ENCODE results near the gene CS. TPM values are rescaled to one million over a fixed set of nuclear protein-coding genes. Genes with fewer than 3 reads are reported as not detected.

The CS gene
- total and polyA plus RNA-seq, 7 donors: 194 to 601 (median 317) TPM

- ATAC-seq (peak; percentile 92 to 93 (median 92)), DNase-seq (peak; percentile 97 to 98)
- H3K36me3 ChIP-seq (ENCODE audit: insufficient read depth in 1 of 2, low read depth in 1 of 2): peaks cover 9 to 69% of the 10 kb centered on the region in 2 donors
- TF ChIP-seq CTCF (IDR thresholded peaks at IDR 0.05): peak; percentile 20
- H3K4me1 ChIP-seq: peaks cover 13% of the 10 kb centered on the region
- peak within 1 kb of the TSS; percentile 96 for H3K27ac ChIP-seq
- H3K4me3 ChIP-seq: peak within 1 kb of the TSS; percentile 93
- no peaks in the 10 kb centered on the region for H3K9me3 ChIP-seq
- intact Hi-C loops (cut with DNase I): no loop called here
- no peaks in the 10 kb centered on the region for H3K27me3 ChIP-seq (ENCODE audit: insufficient read depth in 3 of 3, low read length in 2 of 3)
- 0 to 1% (median 0%) methylated on average over 60 to 62 of the region's 62 CpGs for WGBS, 3 donors
These were observed 15.7 kb upstream of the CS start, which contains the start of gene CNPY2 for GRCh38 chr12:56315622-56316473. TSS of gene CNPY2 (minus strand) at chr12:56315988. CDS start at chr12:56315217, 771 bp downstream.

- intact Hi-C loops (cut with DNase I): no loop called here
- ATAC-seq: peak in 2 of 4 donors; percentile 2
- 1 to 3% (median 2%) methylated on average over 11 of the region's 11 CpGs for WGBS, 3 donors
- no peaks in the 10 kb centered on the region for H3K27me3 ChIP-seq (ENCODE audit: insufficient read depth in 3 of 3, low read length in 2 of 3)
- H3K36me3 ChIP-seq (ENCODE audit: insufficient read depth in 1 of 2, low read depth in 1 of 2): peaks cover 9 to 70% of the 10 kb centered on the region in 2 donors
- H3K4me3 ChIP-seq: peak overlapping the region; percentile 93
- peak overlapping the region; percentile 96 for H3K27ac ChIP-seq
- H3K4me1 ChIP-seq: peaks cover 13% of the 10 kb centered on the region
- no peaks in the 10 kb centered on the region for H3K9me3 ChIP-seq
- no peak for DNase-seq
- no peak for TF ChIP-seq CTCF (IDR thresholded peaks at IDR 0.05)
These were observed 15.1 kb upstream of the CS start for GRCh38 chr12:56315249-56315621.

- H3K36me3 ChIP-seq (ENCODE audit: insufficient read depth in 1 of 2, low read depth in 1 of 2): peaks cover 9 to 79% of the 10 kb centered on the region in 2 donors
These were observed 10.9 kb upstream of the CS start for GRCh38 chr12:56311003-56311402.

GRCh38 chr12:56308714-56309113 lies 8.6 kb upstream of the CS start:
- TF ChIP-seq CTCF (IDR thresholded peaks at IDR 0.05): no peak
- Histone ChIP-seq H3K36me3 (ENCODE audit: insufficient read depth in 1 of 2, low read depth in 1 of 2) (peaks cover 7 to 88% of the 10 kb centered on the region in 2 donors), H3K4me1 (no peaks in the 10 kb centered on the region), H3K27me3 (ENCODE audit: insufficient read depth in 3 of 3, low read length in 2 of 3) (no peaks in the 10 kb centered on the region), H3K27ac (no peak overlapping the region), H3K9me3 (no peaks in the 10 kb centered on the region), H3K4me3 (no peak overlapping the region)
- 86 to 94% (median 91%) methylated on average over 3 of the region's 3 CpGs for WGBS, 3 donors
- intact Hi-C loops (cut with DNase I): no loop called here
- no peak for ATAC-seq
- DNase-seq: no peak

More at GRCh38 chr12:56311003-56311402, 10.9 kb upstream of the CS start:
- no peak for DNase-seq
- Histone ChIP-seq H3K4me1 (peaks cover 8% of the 10 kb centered on the region), H3K9me3 (no peaks in the 10 kb centered on the region), H3K27ac (no peak overlapping the region), H3K27me3 (ENCODE audit: insufficient read depth in 3 of 3, low read length in 2 of 3) (no peaks in the 10 kb centered on the region), H3K4me3 (no peak overlapping the region)
- TF ChIP-seq CTCF (IDR thresholded peaks at IDR 0.05): no peak
- WGBS, 3 donors: 94 to 96% (median 95%) methylated on average over 12 of the region's 12 CpGs
- intact Hi-C loops (cut with DNase I): no loop called here
- no peak for ATAC-seq
